ENCODE results near the gene ZNF316.
"Not testable (repeated sequence)": the region's sequence is repeated elsewhere in the genome, so short reads cannot be mapped to it uniquely, and the experiment has no call there.

ZNF316 gene

GRCh38 chr7:6656413-6656812 is 19.3 kb downstream of the ZNF316 start:
- peaks cover 13% of the 10 kb centered on the region; the same call in 1 of the 2 replicates for H3K36me3 ChIP-seq (ENCODE audit: insufficient read depth, low read length)
- H3K9ac ChIP-seq (ENCODE audit: low read depth, low read length), result no peak overlapping the region
- WGBS, result 97% methylated on average over 9 of the region's 9 CpGs
- no peak overlapping the region for H3K27ac ChIP-seq (ENCODE audit: low read depth, low read length)
- H3K9me3 ChIP-seq (ENCODE audit: insufficient read depth, low read depth, low read length), result no peaks in the 10 kb centered on the region
- H3K4me1 ChIP-seq (ENCODE audit: insufficient read depth, low read length), result no peaks in the 10 kb centered on the region
- no peak overlapping the region for H3K4me3 ChIP-seq (ENCODE audit: low read length)
- H3K27me3 ChIP-seq (ENCODE audit: insufficient read depth, low read length), result no peaks in the 10 kb centered on the region

GRCh38 chr7:6658618-6659345 is 21.7 kb downstream of the ZNF316 start:
- H3K9me3 ChIP-seq (ENCODE audit: insufficient read depth, low read depth, low read length), result no peaks in the 10 kb centered on the region
- no peak overlapping the region for H3K27ac ChIP-seq (ENCODE audit: low read depth, low read length)
- H3K4me3 ChIP-seq (ENCODE audit: low read length), result no peak overlapping the region
- H3K9ac ChIP-seq (ENCODE audit: low read depth, low read length), result no peak overlapping the region
- no peaks in the 10 kb centered on the region for H3K4me1 ChIP-seq (ENCODE audit: insufficient read depth, low read length)
- H3K27me3 ChIP-seq (ENCODE audit: insufficient read depth, low read length), result no peaks in the 10 kb centered on the region
- H3K36me3 ChIP-seq (ENCODE audit: insufficient read depth, low read length), result no peaks in the 10 kb centered on the region; the same call in 1 of the 2 replicates
- WGBS, result 58% methylated on average over 11 of the region's 11 CpGs

- 96% methylated on average over 18 of the region's 34 CpGs for WGBS
- not testable (repeated sequence) for H3K4me1 ChIP-seq (ENCODE audit: insufficient read depth, low read length); H3K4me3 ChIP-seq (ENCODE audit: low read length); H3K27me3 ChIP-seq (ENCODE audit: insufficient read depth, low read length); H3K9ac ChIP-seq (ENCODE audit: low read depth, low read length); H3K27ac ChIP-seq (ENCODE audit: low read depth, low read length)
- Histone ChIP-seq H3K9me3 (ENCODE audit: insufficient read depth, low read depth, low read length) (peaks cover 69% of the 10 kb centered on the region), H3K36me3 (ENCODE audit: insufficient read depth, low read length) (peaks cover 35% of the 10 kb centered on the region)
Observed at GRCh38 chr7:6670851-6671250, 33.7 kb downstream of the ZNF316 start.

GRCh38 chr7:6675807-6676405 is 38.8 kb downstream of the ZNF316 start:
- Histone ChIP-seq H3K4me3 (ENCODE audit: low read length) (peak overlapping the region; percentile 16), H3K36me3 (ENCODE audit: insufficient read depth, low read length) (peaks cover 18% of the 10 kb centered on the region), H3K9me3 (ENCODE audit: insufficient read depth, low read depth, low read length) (peaks cover 81% of the 10 kb centered on the region), H3K27me3 (ENCODE audit: insufficient read depth, low read length) (no peaks in the 10 kb centered on the region), H3K27ac (ENCODE audit: low read depth, low read length) (no peak overlapping the region), H3K4me1 (ENCODE audit: insufficient read depth, low read length) (no peaks in the 10 kb centered on the region), H3K9ac (ENCODE audit: low read depth, low read length) (no peak overlapping the region)
- 100% methylated on average over 1 of the region's 1 CpG for WGBS

- Histone ChIP-seq H3K27ac (ENCODE audit: low read depth, low read length) (no peak overlapping the region), H3K36me3 (ENCODE audit: insufficient read depth, low read length) (peaks cover 14% of the 10 kb centered on the region), H3K27me3 (ENCODE audit: insufficient read depth, low read length) (no peaks in the 10 kb centered on the region), H3K4me1 (ENCODE audit: insufficient read depth, low read length) (0 out of 2 replicates have a peak, but pooled peaks cover 3% of the 10 kb centered on the region), H3K9me3 (ENCODE audit: insufficient read depth, low read depth, low read length) (peaks cover 93% of the 10 kb centered on the region), H3K4me3 (ENCODE audit: low read length) (no peak overlapping the region), H3K9ac (ENCODE audit: low read depth, low read length) (no peak overlapping the region)
- WGBS, result 100% methylated on average over 1 of the region's 1 CpG
Observed at GRCh38 chr7:6680146-6680545, 43.0 kb downstream of the ZNF316 start.

- Histone ChIP-seq H3K4me3 (ENCODE audit: low read length) (peak overlapping the region; percentile 29), H3K27me3 (ENCODE audit: insufficient read depth, low read length) (no peaks in the 10 kb centered on the region), H3K27ac (ENCODE audit: low read depth, low read length) (no peak overlapping the region), H3K9ac (ENCODE audit: low read depth, low read length) (no peak overlapping the region), H3K9me3 (ENCODE audit: insufficient read depth, low read depth, low read length) (peaks cover 99% of the 10 kb centered on the region), H3K36me3 (ENCODE audit: insufficient read depth, low read length) (peaks cover 99% of the 10 kb centered on the region), H3K4me1 (ENCODE audit: insufficient read depth, low read length) (no peaks in the 10 kb centered on the region)
- WGBS, result no CpG with 5 or more reads among the region's 4 CpGs
Observed at GRCh38 chr7:6691103-6691502, 54.0 kb downstream of the ZNF316 start.

GRCh38 chr7:6691609-6692106 is 54.5 kb downstream of the ZNF316 start:
- 100% methylated on average over 5 of the region's 5 CpGs for WGBS
- Histone ChIP-seq H3K9me3 (ENCODE audit: insufficient read depth, low read depth, low read length) (peaks cover 100% of the 10 kb centered on the region), H3K4me1 (ENCODE audit: insufficient read depth, low read length) (no peaks in the 10 kb centered on the region), H3K9ac (ENCODE audit: low read depth, low read length) (no peak overlapping the region), H3K4me3 (ENCODE audit: low read length) (peak overlapping the region; percentile 29; the same call in 1 of the 2 replicates), H3K27ac (ENCODE audit: low read depth, low read length) (no peak overlapping the region), H3K27me3 (ENCODE audit: insufficient read depth, low read length) (no peaks in the 10 kb centered on the region), H3K36me3 (ENCODE audit: insufficient read depth, low read length) (peaks cover 100% of the 10 kb centered on the region)

- no peak overlapping the region for H3K27ac ChIP-seq (ENCODE audit: low read depth, low read length)
- no peak overlapping the region for H3K9ac ChIP-seq (ENCODE audit: low read depth, low read length)
- peaks cover 66% of the 10 kb centered on the region for H3K9me3 ChIP-seq (ENCODE audit: insufficient read depth, low read depth, low read length)
- H3K4me1 ChIP-seq (ENCODE audit: insufficient read depth, low read length), result 0 out of 2 replicates have a peak, but pooled peaks cover 2% of the 10 kb centered on the region
- peaks cover 86% of the 10 kb centered on the region for H3K36me3 ChIP-seq (ENCODE audit: insufficient read depth, low read length)
- H3K27me3 ChIP-seq (ENCODE audit: insufficient read depth, low read length), result no peaks in the 10 kb centered on the region
- H3K4me3 ChIP-seq (ENCODE audit: low read length), result no peak overlapping the region
- 97% methylated on average over 5 of the region's 5 CpGs for WGBS
Observed at GRCh38 chr7:6700793-6701192, 63.7 kb downstream of the ZNF316 start.

GRCh38 chr7:6701860-6702259 is 64.7 kb downstream of the ZNF316 start:
- WGBS, result 96% methylated on average over 1 of the region's 1 CpG

More at GRCh38 chr7:6701860-6702259, 64.7 kb downstream of the ZNF316 start:
- Histone ChIP-seq H3K9ac (ENCODE audit: low read depth, low read length) (no peak overlapping the region), H3K27me3 (ENCODE audit: insufficient read depth, low read length) (no peaks in the 10 kb centered on the region), H3K9me3 (ENCODE audit: insufficient read depth, low read depth, low read length) (peaks cover 55% of the 10 kb centered on the region), H3K36me3 (ENCODE audit: insufficient read depth, low read length) (peaks cover 76% of the 10 kb centered on the region), H3K27ac (ENCODE audit: low read depth, low read length) (no peak overlapping the region), H3K4me3 (ENCODE audit: low read length) (no peak overlapping the region), H3K4me1 (ENCODE audit: insufficient read depth, low read length) (0 out of 2 replicates have a peak, but pooled peaks cover 2% of the 10 kb centered on the region)
